D721Med (cell line): ENCODE results near the gene PDE6C.

Source experiments
- DNase-seq: peaks from one replicate; pipeline ENCODE4 v3.0.0; 2011; ENCODE audit warnings: low spot score; ENCODE audit not compliant: insufficient read length
- FAIRE-seq: peaks from 2 replicates; lab custom pipeline; 2011; peaks lifted over from hg19 to GRCh38; lab: Jason Lieb, UNC
- TF ChIP-seq, protein P1 (sequence below): IDR thresholded peaks from 2 replicates; pipeline ENCODE4 v1.5.1; 2012; ENCODE audit warnings: mild to moderate bottlenecking, control low read depth; ENCODE audit not compliant: insufficient read depth; ENCODE audit errors: missing control alignments

PDE6C gene

DNA sequence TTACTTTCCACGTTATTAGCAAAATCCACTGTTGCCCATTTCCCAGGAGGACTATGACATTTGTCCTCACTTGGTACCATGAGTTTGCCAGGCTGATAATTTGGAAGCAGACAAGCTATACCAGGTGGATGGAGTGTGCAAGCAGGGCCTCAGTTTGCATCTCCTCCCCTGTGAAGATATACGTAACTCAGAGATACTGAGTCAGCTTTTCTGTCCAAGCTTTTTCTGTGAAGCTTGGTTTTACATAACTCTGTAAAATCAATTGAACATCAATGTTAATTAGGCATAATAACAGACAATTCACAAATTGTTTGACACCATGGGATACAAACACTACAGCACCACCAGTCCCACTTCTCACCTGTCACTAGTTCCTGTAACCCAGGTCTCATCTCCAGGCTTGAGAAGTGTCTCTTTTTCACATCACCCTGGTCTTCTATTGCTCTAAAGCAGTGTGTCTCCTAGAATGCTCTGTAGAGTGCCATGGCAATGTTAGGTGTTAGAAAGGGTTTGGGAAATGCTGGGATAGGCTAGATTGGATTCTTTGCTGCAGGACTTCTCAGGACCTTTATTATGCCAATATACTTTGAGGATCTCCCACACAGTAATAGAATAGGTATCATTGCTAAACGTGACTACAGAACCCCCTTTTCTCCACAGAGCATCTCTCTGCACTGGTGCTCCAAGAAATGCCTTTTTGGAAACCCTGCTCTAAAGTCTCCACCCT lies 32.2 kb upstream of the PDE6C start:
- FAIRE-seq (no peak), DNase-seq (no peak)

DNA sequence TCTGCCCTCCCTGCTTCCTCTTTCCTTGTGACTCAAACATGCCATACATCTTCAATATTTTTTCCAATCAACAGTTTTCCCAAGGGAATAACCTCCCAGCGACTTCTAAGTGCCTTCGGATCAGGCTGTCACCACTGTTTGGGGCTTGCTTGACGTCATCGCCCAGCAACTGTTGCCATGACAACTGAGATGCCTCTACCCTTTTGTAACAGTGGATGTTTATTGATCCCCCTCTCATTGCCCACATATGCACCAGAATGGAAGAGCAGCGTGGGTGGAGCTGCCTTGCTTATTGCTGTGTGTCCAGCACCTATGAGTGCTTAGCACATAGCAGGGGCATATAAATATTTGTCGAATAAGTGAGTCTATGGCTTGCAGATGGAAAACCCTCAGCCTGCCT lies 31.5 kb upstream of the PDE6C start:
- TF ChIP-seq, protein P1, sequence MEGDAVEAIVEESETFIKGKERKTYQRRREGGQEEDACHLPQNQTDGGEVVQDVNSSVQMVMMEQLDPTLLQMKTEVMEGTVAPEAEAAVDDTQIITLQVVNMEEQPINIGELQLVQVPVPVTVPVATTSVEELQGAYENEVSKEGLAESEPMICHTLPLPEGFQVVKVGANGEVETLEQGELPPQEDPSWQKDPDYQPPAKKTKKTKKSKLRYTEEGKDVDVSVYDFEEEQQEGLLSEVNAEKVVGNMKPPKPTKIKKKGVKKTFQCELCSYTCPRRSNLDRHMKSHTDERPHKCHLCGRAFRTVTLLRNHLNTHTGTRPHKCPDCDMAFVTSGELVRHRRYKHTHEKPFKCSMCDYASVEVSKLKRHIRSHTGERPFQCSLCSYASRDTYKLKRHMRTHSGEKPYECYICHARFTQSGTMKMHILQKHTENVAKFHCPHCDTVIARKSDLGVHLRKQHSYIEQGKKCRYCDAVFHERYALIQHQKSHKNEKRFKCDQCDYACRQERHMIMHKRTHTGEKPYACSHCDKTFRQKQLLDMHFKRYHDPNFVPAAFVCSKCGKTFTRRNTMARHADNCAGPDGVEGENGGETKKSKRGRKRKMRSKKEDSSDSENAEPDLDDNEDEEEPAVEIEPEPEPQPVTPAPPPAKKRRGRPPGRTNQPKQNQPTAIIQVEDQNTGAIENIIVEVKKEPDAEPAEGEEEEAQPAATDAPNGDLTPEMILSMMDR = no peak
- DNase-seq (no peak), FAIRE-seq (no peak)

More for the DNA sequence above, 32.2 kb upstream of the PDE6C start:
- TF ChIP-seq, protein P1 = no peak

DNA sequence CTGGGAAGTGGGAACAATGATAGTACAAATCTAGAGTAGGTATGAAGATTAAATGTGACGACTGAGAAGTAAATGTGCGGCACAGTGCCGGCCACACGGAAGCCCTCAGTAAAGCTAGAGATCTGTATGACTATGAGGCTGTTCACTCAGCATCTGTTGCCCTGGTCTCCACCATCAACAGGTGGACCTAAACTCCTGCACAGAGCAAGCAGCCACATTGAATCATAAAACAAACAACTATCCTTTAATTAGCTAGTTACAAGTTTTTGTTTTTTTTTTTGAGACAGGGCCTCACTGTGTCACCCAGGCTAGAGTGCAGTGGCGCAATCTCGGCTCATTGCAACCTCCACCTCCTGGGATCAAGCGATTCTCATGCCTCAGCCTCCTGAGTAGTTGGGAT lies 27.9 kb upstream of the PDE6C start:
- no peak for FAIRE-seq
- TF ChIP-seq, protein P1 = no peak
- no peak for DNase-seq

DNA sequence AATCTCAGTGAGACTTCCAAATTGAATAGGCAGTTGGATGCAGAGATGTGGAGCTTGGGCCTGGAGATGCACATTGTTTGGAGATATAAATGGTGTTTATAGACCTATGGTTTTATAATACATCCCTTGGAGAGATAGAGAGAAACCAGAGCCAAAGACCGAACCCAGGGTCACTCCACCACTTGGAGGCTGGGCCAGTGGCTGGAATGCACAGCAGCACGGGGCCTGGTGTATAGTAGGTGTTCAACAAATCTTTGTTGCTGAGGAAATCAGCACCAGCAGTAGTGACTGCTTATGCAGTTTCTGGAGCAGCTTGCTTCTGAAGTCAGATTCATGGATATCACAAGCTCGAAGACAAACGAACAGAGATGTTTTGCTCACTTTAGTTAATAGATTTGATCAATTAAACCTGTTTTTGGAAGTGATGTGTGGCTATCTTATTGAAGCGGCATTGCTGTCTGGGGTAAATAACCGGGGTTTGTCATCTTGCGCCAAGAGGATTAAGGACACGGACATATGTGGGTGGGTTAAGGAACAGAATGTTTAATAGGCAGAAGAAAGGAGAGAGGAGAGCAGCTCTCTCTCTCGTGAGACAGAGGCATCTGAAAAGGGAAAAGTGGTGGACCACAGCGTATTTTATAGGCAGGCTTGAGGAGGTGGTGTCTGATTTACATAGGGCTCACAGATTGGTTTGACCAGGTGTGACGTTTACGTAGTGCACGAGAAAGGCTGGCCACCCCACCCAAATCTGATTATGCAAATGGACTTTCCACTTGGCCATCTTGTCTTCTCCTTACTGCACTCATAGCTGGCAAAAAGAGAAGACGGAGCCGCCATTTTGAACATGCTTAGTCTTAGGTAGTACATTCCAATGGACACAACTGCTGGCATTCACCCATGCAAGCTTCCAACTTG lies 22.4 kb upstream of the PDE6C start:
- no peak for DNase-seq
- TF ChIP-seq, protein P1 = no peak
- FAIRE-seq = no peak

DNA sequence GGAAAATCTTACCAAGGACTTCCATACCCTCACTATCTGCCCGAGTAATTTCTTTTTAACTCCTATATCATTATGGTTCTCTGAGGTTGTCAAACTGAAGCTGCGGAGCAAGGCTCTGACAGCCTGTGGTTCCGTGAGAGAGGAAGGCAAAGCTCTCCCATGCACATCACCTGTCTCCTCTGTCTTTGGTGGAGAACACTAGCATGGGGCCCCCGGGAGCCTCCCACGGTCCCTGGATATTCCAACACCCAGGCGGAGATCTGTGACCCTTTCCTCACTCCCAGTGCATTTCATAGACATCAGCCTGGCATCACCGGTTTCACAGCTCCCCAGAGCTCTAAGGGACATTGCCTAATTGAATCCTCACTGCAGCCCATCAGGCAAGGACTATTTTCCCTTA lies 21.7 kb upstream of the PDE6C start:
- FAIRE-seq (no peak), DNase-seq (no peak)
- TF ChIP-seq, protein P1 = no peak

DNA sequence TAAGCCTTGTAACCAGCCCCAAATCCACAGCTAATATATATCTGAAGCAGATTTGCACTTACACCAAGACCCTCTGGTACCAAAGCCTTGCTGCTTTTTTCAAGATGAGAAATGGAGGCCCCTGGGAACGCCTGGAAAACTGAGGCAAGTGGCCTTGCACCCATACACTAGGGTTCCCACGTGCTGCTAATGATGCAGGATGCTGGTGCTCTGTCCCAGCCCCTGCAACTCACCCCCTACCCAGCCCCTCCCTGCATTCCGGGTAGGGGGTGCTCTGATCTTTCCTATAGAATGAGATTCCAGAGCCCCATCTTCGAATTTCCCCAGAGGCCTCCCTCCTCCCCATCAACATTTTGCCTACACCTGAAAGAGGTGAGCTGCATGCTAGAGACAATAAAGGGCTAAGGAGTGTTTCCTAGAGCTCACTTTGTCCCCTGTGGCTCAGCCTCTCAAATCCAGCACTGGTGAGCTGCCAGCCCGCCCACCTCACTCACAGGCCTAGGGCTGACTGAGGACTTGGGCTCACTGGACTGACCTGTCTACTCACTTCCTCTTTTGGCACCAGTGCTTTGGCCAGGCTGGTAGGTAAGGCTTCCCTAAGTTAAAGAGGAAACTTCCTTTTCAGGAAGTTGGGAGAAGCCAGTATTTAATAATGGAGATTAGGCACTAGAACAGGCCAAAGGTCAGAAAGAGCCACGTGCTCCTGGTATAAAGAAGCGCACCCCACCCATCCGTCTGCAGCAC lies 21.1 kb upstream of the PDE6C start:
- TF ChIP-seq, protein P1 = no peak
- FAIRE-seq (no peak), DNase-seq (no peak)
